ENCODE data around the gene OR10H4. TPM values are rescaled to one million over a fixed set of nuclear protein-coding genes. Genes with fewer than 3 reads are reported as not detected.

The OR10H4 gene
- total and polyA plus RNA-seq, 2 of the 8 experiments (the other 6 are each of a cell fraction or from before 2014, with no cell fraction given): not detected

- TF ChIP-seq CBX8 (IDR thresholded peaks at IDR 0.05; ENCODE audit: borderline replicate concordance, low read depth, low read length): no peak
- no peak for TF ChIP-seq KDM1A (IDR thresholded peaks at IDR 0.05; ENCODE audit: borderline replicate concordance, low read length)
Observed at GRCh38 chr19:15911599-15912235, 37.1 kb upstream of the OR10H4 start (continued).

All from H1 (cell line).